ENCODE data around the gene NSDHL. TPM values are rescaled to one million over a fixed set of nuclear protein-coding genes. Genes with fewer than 3 reads are reported as not detected.
A peak's percentile ranks its signal among the peaks of the same experiment; 100 is the strongest.

Gene NSDHL
- total RNA-seq, 1 donor from 2014 or later: 15.2 TPM

- peaks cover 5% of the 10 kb centered on the region for H3K4me1 ChIP-seq
- intact Hi-C loops (cut with DNase I): no loop called here
- no peaks in the 10 kb centered on the region for H3K36me3 ChIP-seq
- no peaks in the 10 kb centered on the region for H3K27me3 ChIP-seq
- H3K9me3 ChIP-seq: no peaks in the 10 kb centered on the region
- no peak overlapping the region for H3K4me3 ChIP-seq
- no peak for TF ChIP-seq POLR2AphosphoS5 (IDR thresholded peaks at IDR 0.05; ENCODE audit: insufficient read depth in 1 of 2, low read depth in 1 of 2)
- peak overlapping the region; percentile 76 for H3K27ac ChIP-seq
- DNase-seq (ENCODE audit: extremely low spot score in 2 of 2): no peak
These were observed 87.1 kb downstream of the NSDHL start for GRCh38 chrX:152917656-152918579.

- H3K9me3 ChIP-seq: no peaks in the 10 kb centered on the region
- intact Hi-C loops (cut with DNase I): no loop called here
- no peaks in the 10 kb centered on the region for H3K36me3 ChIP-seq
- H3K4me1 ChIP-seq: peaks cover 5% of the 10 kb centered on the region
- peak overlapping the region; percentile 76 for H3K27ac ChIP-seq
- no peak for DNase-seq (ENCODE audit: extremely low spot score in 2 of 2)
- H3K27me3 ChIP-seq: no peaks in the 10 kb centered on the region
- TF ChIP-seq, protein P1, sequence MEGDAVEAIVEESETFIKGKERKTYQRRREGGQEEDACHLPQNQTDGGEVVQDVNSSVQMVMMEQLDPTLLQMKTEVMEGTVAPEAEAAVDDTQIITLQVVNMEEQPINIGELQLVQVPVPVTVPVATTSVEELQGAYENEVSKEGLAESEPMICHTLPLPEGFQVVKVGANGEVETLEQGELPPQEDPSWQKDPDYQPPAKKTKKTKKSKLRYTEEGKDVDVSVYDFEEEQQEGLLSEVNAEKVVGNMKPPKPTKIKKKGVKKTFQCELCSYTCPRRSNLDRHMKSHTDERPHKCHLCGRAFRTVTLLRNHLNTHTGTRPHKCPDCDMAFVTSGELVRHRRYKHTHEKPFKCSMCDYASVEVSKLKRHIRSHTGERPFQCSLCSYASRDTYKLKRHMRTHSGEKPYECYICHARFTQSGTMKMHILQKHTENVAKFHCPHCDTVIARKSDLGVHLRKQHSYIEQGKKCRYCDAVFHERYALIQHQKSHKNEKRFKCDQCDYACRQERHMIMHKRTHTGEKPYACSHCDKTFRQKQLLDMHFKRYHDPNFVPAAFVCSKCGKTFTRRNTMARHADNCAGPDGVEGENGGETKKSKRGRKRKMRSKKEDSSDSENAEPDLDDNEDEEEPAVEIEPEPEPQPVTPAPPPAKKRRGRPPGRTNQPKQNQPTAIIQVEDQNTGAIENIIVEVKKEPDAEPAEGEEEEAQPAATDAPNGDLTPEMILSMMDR (IDR thresholded peaks at IDR 0.05): no peak
- TF ChIP-seq POLR2AphosphoS5 (IDR thresholded peaks at IDR 0.05; ENCODE audit: insufficient read depth in 1 of 2, low read depth in 1 of 2) (no peak), POLR2A (IDR thresholded peaks at IDR 0.05) (no peak)
- no peak overlapping the region for H3K4me3 ChIP-seq
These were observed 87.8 kb downstream of the NSDHL start for GRCh38 chrX:152918707-152919106.

Other genes with a start within 250 kb of the NSDHL start
- gene GABRQ, start 193.2 kb upstream of the NSDHL start, total RNA-seq: 1.2 TPM
- gene MAGEA3, start 132.3 kb upstream of the NSDHL start, total RNA-seq: not detected
- not detected for gene CSAG2, start 121.8 kb upstream of the NSDHL start, total RNA-seq
- not detected for gene MAGEA2B, start 116.4 kb upstream of the NSDHL start, total RNA-seq
- not detected for gene CSAG1, start 97.3 kb upstream of the NSDHL start, total RNA-seq
- not detected for gene MAGEA12, start 97.3 kb upstream of the NSDHL start, total RNA-seq
- not detected for gene MAGEA2, start 77.2 kb upstream of the NSDHL start, total RNA-seq
- gene CSAG3, start 71.8 kb upstream of the NSDHL start, total RNA-seq: not detected
- gene MAGEA6, start 61.4 kb upstream of the NSDHL start, total RNA-seq: not detected
- gene CETN2, start 306 bp upstream of the NSDHL start, total RNA-seq: 24.6 TPM
- gene ZNF185, start 67.0 kb downstream of the NSDHL start, total RNA-seq: 98.2 TPM
- gene PNMA5, start 163.1 kb downstream of the NSDHL start, total RNA-seq: not detected
- gene PNMA3, start 225.4 kb downstream of the NSDHL start, total RNA-seq: 0.49 TPM
- 1.2 TPM for gene PNMA6A, start 241.4 kb downstream of the NSDHL start, total RNA-seq

Measured in vagina (tissue), 2 donors.